HepG2 (cell line): ENCODE results near the gene CPXM2. TPM values are rescaled to one million over a fixed set of nuclear protein-coding genes. Genes with fewer than 3 reads are reported as not detected.

Experiments used
- ATAC-seq: fragments of 200-7000 bp; cut with Tn5 transposase; 3 replicates; pipeline ENCODE4 v1.9.1; 2020; ENCODE audit warnings: mild to moderate bottlenecking, moderate library complexity
- BruUV-seq: library from RNA; stranded (reverse); fragments of 400-500 nt; replicated peaks from 2 replicates; lab custom pipeline; 2021; lab: Mats Ljungman, UMichigan
- CTCF ChIA-PET: fragments of 300-600 bp; formaldehyde crosslinking; extraction: SDS; loops from one replicate; lab custom pipeline; 2021; ENCODE audit warnings: low total read pairs, inconsistent platforms, low intra/inter-chr PET ratio; lab: Yijun Ruan, JAX
- POLR2A ChIA-PET: fragments of 350-600 bp; sonication (Branson Sonifier 250); formaldehyde crosslinking; loops from one replicate; lab custom pipeline; 2020; ENCODE audit warnings: antibody characterized with exemption, inconsistent platforms; lab: Yijun Ruan, JAX
- DNase-seq: peaks from one replicate; pipeline ENCODE4 v3.0.0-alpha.2; 2015; ENCODE audit warnings: low spot score
- FAIRE-seq: peaks from 3 replicates; lab custom pipeline; 2011; peaks lifted over from hg19 to GRCh38; lab: Jason Lieb, UNC
- H2AFZ ChIP-seq: one replicate; pipeline ENCODE4 v1.6.1; 2011; ENCODE audit warnings: low read length, inconsistent platforms
- H3K27ac ChIP-seq: fragments of 300-600 bp; 3 replicates; pipeline ENCODE4 v1.8.0; 2011; ENCODE audit warnings: mixed run types, mild to moderate bottlenecking, mixed read lengths, low read length, inconsistent platforms; ENCODE audit not compliant: insufficient read depth; ENCODE audit errors: extremely low read length
- H3K27me3 ChIP-seq, 2 experiments: fragments of 200-600 bp in 1 of 2; 2 replicates in 1 of 2; 3 replicates in 1 of 2; pipeline versions ENCODE4 v1.6.0 to v1.8.0; 2011; ENCODE audit warnings: low read length in 2 of 2, mild to moderate bottlenecking in 2 of 2, moderate library complexity in 2 of 2, inconsistent platforms in 1 of 2; ENCODE audit not compliant: insufficient read depth in 2 of 2, control insufficient read depth in 1 of 2
- H3K36me3 ChIP-seq, 2 experiments: fragments of 200-600 bp in 1 of 2; replicated peaks in 1 of 2; 2 replicates in 1 of 2; 3 replicates in 1 of 2; pipeline versions ENCODE4 v1.5.1 to v1.8.0; 2011; ENCODE audit warnings: low read length in 2 of 2, inconsistent platforms in 1 of 2; ENCODE audit not compliant: insufficient read depth in 2 of 2, control insufficient read depth in 1 of 2
- H3K4me1 ChIP-seq: 2 replicates; pipeline ENCODE4 v1.5.1; 2012; ENCODE audit warnings: low read length, inconsistent platforms; ENCODE audit not compliant: insufficient read depth
- H3K4me2 ChIP-seq: 2 replicates; pipeline ENCODE4 v1.6.0; 2011; ENCODE audit warnings: low read depth, low read length, inconsistent platforms
- H3K4me3 ChIP-seq, 3 experiments: fragments of 200-600 bp in 1 of 3; sonication (generic), shearing (Covaris generic) in 1 of 3; replicated peaks in 1 of 3; 2 replicates each; pipeline ENCODE4 v1.5.1; 2011 to 2016; ENCODE audit warnings: low read length in 3 of 3, inconsistent platforms in 2 of 3, low read depth in 2 of 3, mild to moderate bottlenecking in 2 of 3, control low read depth in 1 of 3, mixed read lengths in 1 of 3; ENCODE audit not compliant: insufficient read depth in 1 of 3
- H3K79me2 ChIP-seq: one replicate; pipeline ENCODE4 v1.6.1; 2011; ENCODE audit warnings: low read length, inconsistent platforms; ENCODE audit not compliant: insufficient read depth
- H3K9ac ChIP-seq: 2 replicates; pipeline ENCODE4 v1.6.0; 2011; ENCODE audit warnings: mild to moderate bottlenecking, low read depth, low read length, inconsistent platforms; ENCODE audit not compliant: insufficient read depth
- H3K9me3 ChIP-seq: 2 replicates; pipeline ENCODE4 v1.5.1; 2012; ENCODE audit warnings: mild to moderate bottlenecking, low read length
- H4K20me1 ChIP-seq: 2 replicates; pipeline ENCODE4 v1.6.0; 2011; ENCODE audit warnings: inconsistent platforms, mild to moderate bottlenecking, low read length, moderate library complexity; ENCODE audit not compliant: insufficient read depth
- MAFF ChIP-seq: IDR thresholded peaks from 2 replicates; pipeline ENCODE4 v1.6.1; 2011; ENCODE audit warnings: low read depth, low read length, improper control_type of control experiment
- MAFK ChIP-seq, 2 experiments: IDR thresholded peaks in 1 of 2; conservative IDR thresholded peaks in 1 of 2; 2 replicates each; pipeline ENCODE4 v1.6.1; 2011; ENCODE audit warnings: improper control_type of control experiment in 2 of 2, low read length in 2 of 2
- NBN ChIP-seq: fragments of 450-650 bp; conservative IDR thresholded peaks from 2 replicates; pipeline ENCODE4 v1.6.1; 2017
- PHB2 ChIP-seq: fragments of 450-650 bp; IDR thresholded peaks from 2 replicates; pipeline ENCODE4 v1.6.1; 2018; ENCODE audit not compliant: partially characterized antibody
- WGBS: methylation state at CpG from one replicate; pipeline ENCODE4 v1.1.6; 2017; ENCODE audit warnings: low lambda C conversion rate; 5-methylcytosine and 5-hydroxymethylcytosine counted together
- in situ Hi-C: cut with HindIII; loops from 2 replicates; pipeline ENCODE4 v1.10.0; 2017; ENCODE audit warnings: low pct_unique_long_range_greater_than_20kb; ENCODE audit not compliant: extremely low pct_ligation_motif_present
- intact Hi-C: fragments of 100-400 bp; cut with micrococcal nuclease; formaldehyde crosslinking; loops from one replicate; pipeline ENCODE4 v1.10.0; 2022; ENCODE audit not compliant: unreplicated experiment
- polyA plus RNA-seq, 8 experiments: library from polyadenylated mRNA; depleted of rRNA in 3 of 8; stranded (reverse) in 7 of 8; unstranded in 1 of 8; fragments of >200 nt; fragmentation: Illumina TruSeq in 4 of 8; extraction: Trizol in 4 of 8; gene quantifications; 2 replicates each; pipeline versions ENCODE4 v1.2.1 to v1.2.3, GENCODE V29; 2011 to 2016; ENCODE audit warnings: low read depth in 4 of 8, missing spikeins in 1 of 8, mixed read lengths in 1 of 8; ENCODE audit not compliant: insufficient read depth in 1 of 8
- total RNA-seq, 5 experiments: library from RNA; depleted of rRNA; stranded (reverse); fragments of >200 nt; fragmentation: Illumina TruSeq; extraction: Trizol; gene quantifications; 2 replicates each; pipeline ENCODE4 v1.2.3, GENCODE V29; 2016; ENCODE audit warnings: low read depth in 1 of 5

The CPXM2 gene
- total and polyA plus RNA-seq, 2 of the 13 experiments (the other 11 are each of a cell fraction or from before 2014, with no cell fraction given) = 0.03 TPM; not detected in 1

- POLR2A ChIA-PET = no interaction called here
- H3K4me2 ChIP-seq = no peak overlapping the region
- peaks cover 4 to 22% of the 10 kb centered on the region in 2 experiments; a peak in 3 of 5 replicates for H3K27me3 ChIP-seq
- in situ Hi-C loops = no loop called here
- WGBS = 48% methylated on average over 4 of the region's 4 CpGs
- H4K20me1 ChIP-seq = no peaks in the 10 kb centered on the region
- no peak for DNase-seq
- no TSS peak for BruUV-seq
- H3K79me2 ChIP-seq = no peaks in the 10 kb centered on the region
- peak; percentile 55; the same call in 1 of the 2 replicates for TF ChIP-seq MAFF
- peak; percentile 44 to 71; a peak in 3 of 4 replicates for TF ChIP-seq MAFK (conservative IDR thresholded peaks at IDR 0.05 in 1 of 2, IDR thresholded peaks at IDR 0.05 in 1 of 2; ENCODE audit: low read length in 2 of 2)
- TF ChIP-seq PHB2 = no peak
- no peaks in the 10 kb centered on the region for H3K36me3 ChIP-seq
- CTCF ChIA-PET = no interaction called here
- no peak overlapping the region for H3K9ac ChIP-seq
- no peak overlapping the region for H3K4me3 ChIP-seq
- no peak overlapping the region for H3K27ac ChIP-seq
- H2AFZ ChIP-seq = no peak overlapping the region
- intact Hi-C loops = no loop called here
- H3K4me1 ChIP-seq = no peaks in the 10 kb centered on the region
- no peaks in the 10 kb centered on the region for H3K9me3 ChIP-seq
- FAIRE-seq = no peak
- no peak for ATAC-seq
These were observed 50.9 kb downstream of the CPXM2 start for GRCh38 chr10:123840714-123841113.

GRCh38 chr10:123838596-123839310 lies 52.9 kb downstream of the CPXM2 start:
- Histone ChIP-seq H4K20me1 (no peaks in the 10 kb centered on the region), H2AFZ (no peak overlapping the region), H3K4me1 (no peaks in the 10 kb centered on the region), H3K27ac (no peak overlapping the region), H3K79me2 (no peaks in the 10 kb centered on the region), H3K4me2 (no peak overlapping the region), H3K9me3 (no peaks in the 10 kb centered on the region), H3K9ac (no peak overlapping the region), H3K27me3 (peaks cover 5 to 34% of the 10 kb centered on the region in 2 experiments; a peak in 3 of 5 replicates), H3K4me3 (no peak overlapping the region), H3K36me3 (no peaks in the 10 kb centered on the region)
- TF ChIP-seq NBN = no peak
- CTCF ChIA-PET = no interaction called here
- ATAC-seq (no peak), FAIRE-seq (no peak), DNase-seq (no peak)
- no TSS peak for BruUV-seq
- WGBS = 17% methylated on average over 11 of the region's 13 CpGs
- POLR2A ChIA-PET = no interaction called here
- intact Hi-C loops (no loop called here), in situ Hi-C loops (no loop called here)
